Measurements from ENCODE around the gene PKP1.

Gene PKP1

GRCh38 chr1:201309416-201309815 lies 26.1 kb downstream of the PKP1 start:
- DNase-seq (ENCODE audit: low spot score), result peak; percentile 61

GRCh38 chr1:201310251-201310985 lies 27.1 kb downstream of the PKP1 start:
- no peak for DNase-seq (ENCODE audit: low spot score)

- DNase-seq (ENCODE audit: low spot score), result no peak
Measured at GRCh38 chr1:201310986-201311355, 27.7 kb downstream of the PKP1 start.

DNA sequence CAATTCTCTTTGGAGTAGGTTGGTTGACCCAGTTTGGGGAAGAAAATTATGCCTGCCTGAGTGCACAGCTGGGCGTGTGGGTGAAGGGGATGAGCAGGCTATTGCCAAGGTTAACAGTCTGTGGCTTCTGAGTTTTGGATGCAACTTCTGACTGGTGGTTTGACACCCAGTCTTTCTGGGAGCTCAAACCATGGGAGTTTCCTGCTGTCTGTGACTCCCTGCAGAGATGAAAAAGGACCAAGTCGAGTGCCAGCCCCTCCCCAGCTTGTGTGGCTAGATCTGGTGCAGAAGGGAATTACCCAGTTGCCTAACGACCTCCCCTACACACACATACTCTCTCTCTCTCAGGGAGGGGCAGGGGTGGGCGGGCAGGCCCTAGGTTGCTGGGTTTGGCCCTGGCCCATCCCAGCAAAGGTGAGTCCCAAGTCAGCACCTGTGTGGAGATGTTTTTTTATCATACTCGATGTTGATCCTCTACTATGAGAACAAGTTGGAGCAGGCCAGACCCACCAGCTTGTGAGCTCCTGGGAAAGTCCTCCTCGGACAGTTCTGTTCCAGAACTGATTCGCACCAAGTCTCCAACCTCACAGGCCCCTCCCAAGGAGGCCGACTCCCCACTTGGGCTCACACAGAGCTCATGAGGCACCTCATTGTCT lies 28.2 kb downstream of the PKP1 start:
- DNase-seq (ENCODE audit: low spot score), result no peak

DNA sequence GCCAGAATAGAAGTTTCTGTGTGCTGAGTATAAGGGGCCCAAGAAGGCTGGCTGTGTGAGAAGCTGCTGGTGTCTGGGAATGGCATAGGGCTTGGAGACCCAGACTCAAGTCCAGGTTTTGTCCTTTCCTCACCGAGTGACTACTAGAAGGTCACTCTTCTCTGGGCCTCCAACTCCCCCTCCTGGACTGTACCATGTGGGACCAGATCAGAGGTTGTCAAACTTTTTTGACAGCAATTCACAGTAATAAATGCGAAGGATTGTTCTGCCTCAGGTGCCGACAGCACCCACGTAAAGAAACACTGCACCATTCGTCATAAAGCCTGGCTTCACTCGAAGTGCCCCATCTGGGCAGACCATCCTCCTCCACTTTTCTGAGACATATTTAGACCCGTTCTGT lies 29.0 kb downstream of the PKP1 start:
- DNase-seq (ENCODE audit: low spot score), result no peak

DNA sequence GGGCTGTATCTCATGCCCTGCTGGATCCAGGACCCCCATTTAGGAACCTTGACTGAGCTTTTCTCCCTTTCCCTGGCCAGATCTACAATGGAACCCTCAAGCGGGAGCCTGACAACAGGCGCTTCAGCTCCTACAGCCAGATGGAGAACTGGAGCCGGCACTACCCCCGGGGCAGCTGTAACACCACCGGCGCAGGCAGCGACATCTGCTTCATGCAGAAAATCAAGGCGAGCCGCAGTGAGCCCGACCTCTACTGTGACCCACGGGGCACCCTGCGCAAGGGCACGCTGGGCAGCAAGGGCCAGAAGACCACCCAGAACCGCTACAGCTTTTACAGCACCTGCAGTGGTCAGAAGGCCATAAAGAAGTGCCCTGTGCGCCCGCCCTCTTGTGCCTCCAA lies 29.8 kb downstream of the PKP1 start:
- no peak for DNase-seq (ENCODE audit: low spot score)

GRCh38 chr1:201316556-201316955 lies 33.2 kb downstream of the PKP1 start:
- no peak for DNase-seq (ENCODE audit: low spot score)

GRCh38 chr1:201317551-201317950 lies 34.2 kb downstream of the PKP1 start:
- no peak for DNase-seq (ENCODE audit: low spot score)

- no peak for DNase-seq (ENCODE audit: low spot score)
Measured at GRCh38 chr1:201318504-201319340, 35.4 kb downstream of the PKP1 start.

DNA sequence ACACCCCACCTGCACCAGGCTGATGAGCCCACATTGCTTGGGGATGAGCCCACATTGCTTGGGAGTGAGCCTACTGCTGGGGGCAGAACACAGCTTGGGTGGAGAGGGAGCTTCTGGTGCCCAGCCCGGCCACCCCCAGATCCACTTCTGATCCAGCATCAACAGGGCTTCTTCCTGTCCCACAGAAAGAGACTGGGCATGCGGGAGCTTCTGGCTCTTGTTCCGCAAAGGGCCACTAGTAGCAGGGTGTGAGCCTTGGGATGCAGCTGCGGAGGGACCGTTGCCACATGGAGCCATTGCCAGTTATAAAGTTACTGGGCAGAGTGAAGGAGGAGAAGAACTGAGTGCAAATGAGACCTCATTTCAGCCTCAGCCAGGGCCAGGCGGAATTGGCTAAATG lies 36.3 kb downstream of the PKP1 start:
- no peak for DNase-seq (ENCODE audit: low spot score)

GRCh38 chr1:201320168-201320788 lies 37.0 kb downstream of the PKP1 start:
- no peak for DNase-seq (ENCODE audit: low spot score)

DNA sequence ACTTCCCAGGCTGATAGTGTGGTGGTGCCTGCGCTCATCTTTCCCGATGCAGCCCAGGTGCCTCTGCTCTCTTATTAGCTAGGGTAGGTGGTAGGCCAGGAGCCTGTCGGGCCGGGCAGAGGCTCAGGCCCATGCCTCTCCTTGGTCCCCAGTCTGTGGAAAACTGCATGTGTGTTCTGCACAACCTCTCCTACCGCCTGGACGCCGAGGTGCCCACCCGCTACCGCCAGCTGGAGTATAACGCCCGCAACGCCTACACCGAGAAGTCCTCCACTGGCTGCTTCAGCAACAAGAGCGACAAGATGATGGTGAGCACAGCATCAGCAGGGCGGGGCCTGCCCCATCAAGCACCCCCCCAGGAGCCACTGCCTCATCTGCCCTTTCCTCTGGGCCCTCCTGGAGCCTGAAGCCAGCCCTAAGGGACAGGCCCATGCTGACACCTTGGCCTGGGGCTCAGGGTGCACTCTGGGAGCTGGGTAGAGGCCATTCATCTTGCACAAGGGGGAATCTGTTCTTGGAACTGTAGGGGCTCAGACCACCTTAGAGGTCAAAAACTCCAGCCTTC lies 38.6 kb downstream of the PKP1 start:
- DNase-seq (ENCODE audit: low spot score), result no peak

GRCh38 chr1:201322653-201323510 lies 39.6 kb downstream of the PKP1 start:
- no peak for DNase-seq (ENCODE audit: low spot score)

DNA sequence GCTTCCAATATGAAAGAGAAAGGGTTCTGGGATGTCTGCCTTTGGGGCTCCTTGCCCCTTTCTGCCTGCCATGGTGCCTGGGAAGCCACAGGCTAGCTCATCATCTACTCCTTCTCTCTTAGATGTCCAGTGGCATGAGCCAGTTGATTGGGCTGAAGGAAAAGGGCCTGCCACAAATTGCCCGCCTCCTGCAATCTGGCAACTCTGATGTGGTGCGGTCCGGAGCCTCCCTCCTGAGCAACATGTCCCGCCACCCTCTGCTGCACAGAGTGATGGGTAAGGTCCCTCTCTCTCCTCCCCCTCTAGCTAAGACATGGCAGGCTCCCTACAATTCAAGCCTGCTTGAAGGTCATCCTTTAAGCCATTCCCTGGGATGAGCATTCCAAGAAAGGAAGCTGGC lies 41.0 kb downstream of the PKP1 start:
- no peak for DNase-seq (ENCODE audit: low spot score)

- DNase-seq (ENCODE audit: low spot score), result no peak
Measured at GRCh38 chr1:201324821-201325677, 41.7 kb downstream of the PKP1 start.

DNA sequence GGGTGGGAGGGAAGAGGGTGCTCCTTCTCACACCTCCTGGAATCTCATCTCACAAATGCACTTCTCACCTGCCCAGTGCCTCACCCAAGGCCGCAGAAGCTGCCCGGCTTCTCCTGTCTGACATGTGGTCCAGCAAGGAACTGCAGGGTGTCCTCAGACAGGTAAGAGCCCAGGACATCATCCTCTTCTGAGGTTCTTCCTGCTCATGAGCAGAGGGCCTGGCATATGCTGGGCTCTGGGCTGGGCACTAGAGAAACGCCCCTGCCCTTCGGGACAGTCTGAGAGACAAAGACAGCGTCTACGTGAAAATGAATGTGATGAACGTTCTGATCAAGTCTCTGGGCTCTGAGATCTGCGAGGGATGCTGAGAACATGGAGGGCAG lies 42.4 kb downstream of the PKP1 start:
- no peak for DNase-seq (ENCODE audit: low spot score)

DNA sequence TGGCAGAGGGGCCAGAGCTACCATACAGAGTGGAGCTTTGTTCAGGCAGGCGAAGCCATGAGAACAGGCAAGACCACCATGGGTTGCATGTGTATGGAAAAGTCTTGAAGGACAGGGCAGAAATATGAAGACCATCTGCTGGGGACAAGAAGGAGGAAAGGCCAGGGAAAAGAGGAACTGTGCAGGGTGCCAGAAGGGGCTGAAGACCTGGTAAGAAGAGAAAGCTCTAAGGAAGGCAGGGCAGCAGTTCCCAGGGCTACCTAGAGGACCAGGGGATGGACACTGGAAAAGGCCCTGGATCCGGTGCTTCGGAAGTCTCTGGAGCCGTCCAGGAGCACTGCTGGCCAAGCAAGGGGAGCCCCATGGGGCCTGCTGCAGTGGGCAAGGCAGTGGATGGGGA lies 43.4 kb downstream of the PKP1 start:
- no peak for DNase-seq (ENCODE audit: low spot score)

- DNase-seq (ENCODE audit: low spot score), result no peak
Measured at GRCh38 chr1:201327687-201328240, 44.5 kb downstream of the PKP1 start.

DNA sequence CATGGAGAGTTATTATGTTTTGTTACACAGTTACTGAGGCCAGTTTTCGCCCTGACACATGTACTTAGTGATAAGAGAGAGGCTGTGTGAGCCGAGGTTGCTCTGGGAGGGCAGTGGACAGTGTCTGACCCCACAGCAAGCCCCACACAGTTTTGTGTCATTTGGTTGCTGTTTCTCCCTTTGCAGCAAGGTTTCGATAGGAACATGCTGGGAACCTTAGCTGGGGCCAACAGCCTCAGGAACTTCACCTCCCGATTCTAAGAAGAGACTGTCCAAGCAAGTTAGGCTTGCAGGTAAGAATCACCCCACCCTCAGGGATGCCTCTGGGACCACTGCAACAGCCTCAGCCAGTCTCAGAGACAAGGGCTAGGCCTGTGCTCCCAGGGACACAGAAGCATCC lies 45.3 kb downstream of the PKP1 start:
- DNase-seq (ENCODE audit: low spot score), result no peak

- DNase-seq (ENCODE audit: low spot score), result no peak
Measured at GRCh38 chr1:201329286-201329685, 46.0 kb downstream of the PKP1 start.
